Measurements from ENCODE around the gene GLI1. TPM values are rescaled to one million over a fixed set of nuclear protein-coding genes. Genes with fewer than 3 reads are reported as not detected.

The GLI1 gene
- total and polyA plus RNA-seq, 4 donors, result 0.25 to 15.5 (median 2.3) TPM

DNA sequence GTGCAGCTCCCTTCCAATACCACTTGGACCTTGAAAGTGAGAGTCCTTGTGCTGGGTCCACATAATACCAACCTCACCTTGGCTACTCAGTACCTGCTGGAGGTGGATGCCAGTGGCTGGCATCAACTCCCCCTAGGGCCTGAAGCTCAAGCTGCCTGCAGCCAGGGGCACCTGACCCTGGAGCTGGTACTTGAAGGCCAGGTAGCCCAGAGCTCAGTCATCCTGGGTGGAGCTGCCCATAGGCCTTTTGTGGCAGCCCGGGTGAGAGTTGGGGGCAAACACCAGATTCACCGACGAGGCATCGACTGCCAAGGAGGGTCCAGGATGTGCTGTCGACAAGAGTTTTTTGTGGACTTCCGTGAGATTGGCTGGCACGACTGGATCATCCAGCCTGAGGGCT is 10.2 kb upstream of the GLI1 start:
- intact Hi-C loops (cut with DNase I), result no loop called here
- no peak for ATAC-seq (ENCODE audit: low FRiP score)
- 94 to 98% methylated on average over 7 of the region's 7 CpGs for WGBS, 2 donors

GRCh38 chr12:57450057-57450456 is 9.5 kb upstream of the GLI1 start:
- Histone ChIP-seq H3K4me3 (ENCODE audit: low read length in 2 of 2) (no peak overlapping the region), H3K4me1 (ENCODE audit: control insufficient read depth in 1 of 2, insufficient read depth in 2 of 2, low read length in 2 of 2) (no peaks in the 10 kb centered on the region), H3K27ac (ENCODE audit: low read depth in 1 of 2, low read length in 2 of 2) (no peak overlapping the region), H3K9me3 (ENCODE audit: control insufficient read depth, low read length) (no peaks in the 10 kb centered on the region), H3K27me3 (ENCODE audit: control insufficient read depth in 1 of 2, insufficient read depth in 2 of 2, low read length in 1 of 2) (no peaks in the 10 kb centered on the region), H3K36me3 (ENCODE audit: control insufficient read depth in 1 of 2, insufficient read depth in 2 of 2, low read length in 1 of 2) (no peaks in the 10 kb centered on the region)
- no peak for DNase-seq
- ATAC-seq (ENCODE audit: low FRiP score), result no peak
- 81 to 82% methylated on average over 3 of the region's 3 CpGs for WGBS, 2 donors
- intact Hi-C loops (cut with DNase I), result loop anchor here (5.0 kb wide), 2 partner anchors 68 to 183 kb away; no protein-coding TSS in a partner anchor

More for the DNA sequence above, 10.2 kb upstream of the GLI1 start:
- Histone ChIP-seq H3K4me1 (ENCODE audit: control insufficient read depth in 1 of 2, insufficient read depth in 2 of 2, low read length in 2 of 2) (no peaks in the 10 kb centered on the region), H3K27me3 (ENCODE audit: control insufficient read depth in 1 of 2, insufficient read depth in 2 of 2, low read length in 1 of 2) (no peaks in the 10 kb centered on the region), H3K27ac (ENCODE audit: low read depth in 1 of 2, low read length in 2 of 2) (no peak overlapping the region), H3K9me3 (ENCODE audit: control insufficient read depth, low read length) (no peaks in the 10 kb centered on the region), H3K4me3 (ENCODE audit: low read length in 2 of 2) (no peak overlapping the region), H3K36me3 (ENCODE audit: control insufficient read depth in 1 of 2, insufficient read depth in 2 of 2, low read length in 1 of 2) (no peaks in the 10 kb centered on the region)
- DNase-seq, result no peak

DNA sequence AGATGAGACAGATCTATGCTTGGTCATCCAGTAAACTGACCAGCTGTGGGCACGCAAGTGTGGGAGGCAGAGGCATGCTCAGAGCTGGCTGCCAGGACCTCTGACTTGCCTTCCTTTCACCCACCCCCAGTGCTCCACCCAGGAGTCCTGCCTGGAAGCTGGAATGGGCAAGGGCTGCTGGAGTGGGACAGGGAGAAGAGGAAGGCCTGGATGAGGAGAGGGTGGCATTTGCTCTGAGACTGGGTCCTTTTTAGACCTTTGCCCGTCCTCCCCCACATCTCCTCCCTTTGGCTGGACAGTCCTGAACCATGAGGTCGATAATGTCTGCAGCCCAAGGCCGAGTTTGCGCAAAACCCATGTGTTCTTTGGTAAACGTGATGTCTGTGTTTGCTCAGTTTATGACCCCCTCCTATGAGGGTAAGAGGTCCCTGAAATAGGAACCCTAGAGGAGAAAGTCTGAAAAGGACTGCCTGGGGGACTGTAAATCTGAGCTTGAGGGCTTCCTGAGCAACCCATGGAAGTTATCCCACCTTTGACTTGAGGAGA is 8.3 kb upstream of the GLI1 start:
- Histone ChIP-seq H3K9me3 (ENCODE audit: control insufficient read depth, low read length) (no peaks in the 10 kb centered on the region), H3K36me3 (ENCODE audit: control insufficient read depth in 1 of 2, insufficient read depth in 2 of 2, low read length in 1 of 2) (no peaks in the 10 kb centered on the region), H3K27ac (ENCODE audit: low read depth in 1 of 2, low read length in 2 of 2) (no peak overlapping the region), H3K4me3 (ENCODE audit: low read length in 2 of 2) (no peak overlapping the region), H3K4me1 (ENCODE audit: control insufficient read depth in 1 of 2, insufficient read depth in 2 of 2, low read length in 2 of 2) (no peaks in the 10 kb centered on the region), H3K27me3 (ENCODE audit: control insufficient read depth in 1 of 2, insufficient read depth in 2 of 2, low read length in 1 of 2) (no peaks in the 10 kb centered on the region)
- intact Hi-C loops (cut with DNase I), result loop anchor here (5.0 kb wide), 2 partner anchors 69 to 184 kb away; no protein-coding TSS in a partner anchor
- DNase-seq, result no peak
- no peak for ATAC-seq (ENCODE audit: low FRiP score)
- WGBS, 2 donors, result 68 to 70% methylated on average over 6 of the region's 6 CpGs

GRCh38 chr12:57452181-57452936 is 7.2 kb upstream of the GLI1 start:
- H3K9me3 ChIP-seq (ENCODE audit: control insufficient read depth, low read length), result no peaks in the 10 kb centered on the region
- H3K4me3 ChIP-seq (ENCODE audit: low read length in 2 of 2), result no peak overlapping the region
- WGBS, 2 donors, result 5% methylated on average over 9 of the region's 9 CpGs
- peak; percentile 72 for ATAC-seq (ENCODE audit: low FRiP score)
- H3K27ac ChIP-seq (ENCODE audit: low read depth in 1 of 2, low read length in 2 of 2), result peak overlapping the region; percentile 69 to 76
- H3K27me3 ChIP-seq (ENCODE audit: control insufficient read depth in 1 of 2, insufficient read depth in 2 of 2, low read length in 1 of 2), result no peaks in the 10 kb centered on the region
- no peaks in the 10 kb centered on the region for H3K36me3 ChIP-seq (ENCODE audit: control insufficient read depth in 1 of 2, insufficient read depth in 2 of 2, low read length in 1 of 2)
- no peaks in the 10 kb centered on the region for H3K4me1 ChIP-seq (ENCODE audit: control insufficient read depth in 1 of 2, insufficient read depth in 2 of 2, low read length in 2 of 2)
- intact Hi-C loops (cut with DNase I), result loop anchor here (2.0 to 5.0 kb wide), 3 partner anchors 70 to 185 kb away; no protein-coding TSS in a partner anchor
- DNase-seq, result peak in 1 of 2 donors; percentile 70

- intact Hi-C loops (cut with DNase I), result loop anchor here (1.0 to 5.0 kb wide), 4 partner anchors 71 to 186 kb away; no protein-coding TSS in a partner anchor
- no peaks in the 10 kb centered on the region for H3K27me3 ChIP-seq (ENCODE audit: control insufficient read depth in 1 of 2, insufficient read depth in 2 of 2, low read length in 1 of 2)
- 17 to 23% methylated on average over 7 of the region's 7 CpGs for WGBS, 2 donors
- no peaks in the 10 kb centered on the region for H3K9me3 ChIP-seq (ENCODE audit: control insufficient read depth, low read length)
- peak overlapping the region in 1 of 2 donors; percentile 76 for H3K27ac ChIP-seq (ENCODE audit: low read depth in 1 of 2, low read length in 2 of 2)
- no peaks in the 10 kb centered on the region for H3K4me1 ChIP-seq (ENCODE audit: control insufficient read depth in 1 of 2, insufficient read depth in 2 of 2, low read length in 2 of 2)
- no peak overlapping the region for H3K4me3 ChIP-seq (ENCODE audit: low read length in 2 of 2)
- H3K36me3 ChIP-seq (ENCODE audit: control insufficient read depth in 1 of 2, insufficient read depth in 2 of 2, low read length in 1 of 2), result no peaks in the 10 kb centered on the region
- ATAC-seq (ENCODE audit: low FRiP score), result peak; percentile 90
- peak; percentile 87 to 94 for DNase-seq
These were observed 6.6 kb upstream of the GLI1 start for GRCh38 chr12:57452937-57453509.

DNA sequence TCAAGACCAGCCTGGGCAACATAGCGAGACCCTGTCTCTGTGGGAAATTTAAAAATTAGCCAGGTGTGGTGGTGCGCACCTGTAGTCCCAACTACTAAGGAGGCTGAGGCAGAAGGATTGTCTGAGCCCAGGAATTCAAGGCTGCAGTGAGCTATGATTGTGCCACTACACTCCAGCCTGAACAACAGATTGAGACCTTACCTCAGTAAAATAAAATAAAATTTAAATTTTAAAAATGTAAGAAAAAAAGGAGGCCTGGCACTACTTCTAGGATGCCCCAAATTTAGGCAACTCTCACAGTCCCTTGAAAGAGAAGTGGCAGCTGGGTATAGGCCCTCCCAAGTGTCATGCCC is 5.4 kb upstream of the GLI1 start:
- WGBS, 2 donors, result 96 to 98% methylated on average over 2 of the region's 2 CpGs
- no peak for ATAC-seq (ENCODE audit: low FRiP score)
- intact Hi-C loops (cut with DNase I), result loop anchor here (1.0 to 5.0 kb wide), 3 partner anchors 72 to 191 kb away; no protein-coding TSS in a partner anchor

GRCh38 chr12:57454566-57455373 is 4.8 kb upstream of the GLI1 start, which contains the start of gene INHBE:
TSS of gene INHBE (plus strand) at chr12:57455307. CDS start at chr12:57455537, 230 bp downstream.
- H3K27ac ChIP-seq (ENCODE audit: low read depth in 1 of 2, low read length in 2 of 2), result no peak within 1 kb of the TSS
- no peak within 1 kb of the TSS for H3K4me3 ChIP-seq (ENCODE audit: low read length in 2 of 2)
- DNase-seq (peak in 1 of 2 donors; percentile 50), ATAC-seq (ENCODE audit: low FRiP score) (no peak)
- no peaks in the 10 kb centered on the region for H3K4me1 ChIP-seq (ENCODE audit: control insufficient read depth in 1 of 2, insufficient read depth in 2 of 2, low read length in 2 of 2)
- intact Hi-C loops (cut with DNase I), result loop anchor here (1.0 to 5.0 kb wide), 3 partner anchors 72 to 191 kb away; no protein-coding TSS in a partner anchor
- H3K27me3 ChIP-seq (ENCODE audit: control insufficient read depth in 1 of 2, insufficient read depth in 2 of 2, low read length in 1 of 2), result no peaks in the 10 kb centered on the region
- no peaks in the 10 kb centered on the region for H3K36me3 ChIP-seq (ENCODE audit: control insufficient read depth in 1 of 2, insufficient read depth in 2 of 2, low read length in 1 of 2)
- WGBS, 2 donors, result 74 to 75% methylated on average over 10 of the region's 10 CpGs
- no peaks in the 10 kb centered on the region for H3K9me3 ChIP-seq (ENCODE audit: control insufficient read depth, low read length)

More for the DNA sequence above, 5.4 kb upstream of the GLI1 start:
- Histone ChIP-seq H3K27ac (ENCODE audit: low read depth in 1 of 2, low read length in 2 of 2) (no peak overlapping the region), H3K36me3 (ENCODE audit: control insufficient read depth in 1 of 2, insufficient read depth in 2 of 2, low read length in 1 of 2) (no peaks in the 10 kb centered on the region), H3K9me3 (ENCODE audit: control insufficient read depth, low read length) (no peaks in the 10 kb centered on the region), H3K27me3 (ENCODE audit: control insufficient read depth in 1 of 2, insufficient read depth in 2 of 2, low read length in 1 of 2) (no peaks in the 10 kb centered on the region), H3K4me3 (ENCODE audit: low read length in 2 of 2) (no peak overlapping the region), H3K4me1 (ENCODE audit: control insufficient read depth in 1 of 2, insufficient read depth in 2 of 2, low read length in 2 of 2) (no peaks in the 10 kb centered on the region)
- DNase-seq, result no peak

All from aorta (tissue), 5 donors.